Right renal pelvis (tissue), 4 donors: ENCODE data around the gene SCG3. TPM values are rescaled to one million over a fixed set of nuclear protein-coding genes. Genes with fewer than 3 reads are reported as not detected.

ENCODE experiments used
- DNase-seq, 4 donors: peaks; one replicate each; pipeline ENCODE4 v3.0.0-alpha.2; 2013; ENCODE audit warnings: low read depth in 4 of 4, low spot score in 3 of 4, missing footprints in 1 of 4
- polyA plus RNA-seq, 4 donors: library from polyadenylated mRNA; unstranded; fragments of 120-200 nt; gene quantifications; one replicate each; pipeline ENCODE4 v1.2.1, GENCODE V29; 2013; ENCODE audit not compliant: insufficient read length in 4 of 4

SCG3 gene
- polyA plus RNA-seq, 4 donors: 0.17 to 0.39 (median 0.18) TPM; not detected in 1

GRCh38 chr15:51726302-51727073 is 45.2 kb downstream of the SCG3 start:
- DNase-seq: no peak

GRCh38 chr15:51727141-51727897 is 46.0 kb downstream of the SCG3 start:
- no peak for DNase-seq

- DNase-seq: no peak
Observed at GRCh38 chr15:51731549-51732267, 50.4 kb downstream of the SCG3 start.

- DNase-seq: no peak
Observed at GRCh38 chr15:51732646-51733045, 51.3 kb downstream of the SCG3 start.

GRCh38 chr15:51735228-51736010 is 54.1 kb downstream of the SCG3 start:
- no peak for DNase-seq

- no peak for DNase-seq
Observed at GRCh38 chr15:51736069-51736468, 54.8 kb downstream of the SCG3 start.

GRCh38 chr15:51736751-51737521 is 55.6 kb downstream of the SCG3 start:
- DNase-seq: no peak

GRCh38 chr15:51737522-51738305 is 56.4 kb downstream of the SCG3 start, which contains the start of gene LYSMD2:
Gene LYSMD2 (minus strand): TSS chr15:51737655. CDS start chr15:51737622, 33 bp downstream.
- no peak for DNase-seq

GRCh38 chr15:51738553-51738952 is 57.2 kb downstream of the SCG3 start:
- DNase-seq: no peak

GRCh38 chr15:51739061-51739712 is 57.9 kb downstream of the SCG3 start:
- DNase-seq: no peak

- no peak for DNase-seq
Observed at GRCh38 chr15:51749307-51749706, 68.0 kb downstream of the SCG3 start.

- DNase-seq: no peak
Observed at GRCh38 chr15:51750186-51750585, 68.9 kb downstream of the SCG3 start.

- no peak for DNase-seq
Observed at GRCh38 chr15:51750792-51751696, 69.7 kb downstream of the SCG3 start, which contains the start of gene TMOD2. Gene TMOD2 (plus strand): TSS chr15:51751597. CDS start chr15:51766442, 14,845 bp downstream.

GRCh38 chr15:51751697-51752683 is 70.7 kb downstream of the SCG3 start:
- no peak for DNase-seq

GRCh38 chr15:51752888-51753287 is 71.6 kb downstream of the SCG3 start:
- DNase-seq: no peak

GRCh38 chr15:51754267-51754666 is 73.0 kb downstream of the SCG3 start:
- DNase-seq: no peak
